HepG2 (cell line): ENCODE data around the gene BAG5. TPM values are rescaled to one million over a fixed set of nuclear protein-coding genes. Genes with fewer than 3 reads are reported as not detected.

Experiments used
- ATAC-seq: fragments of 200-7000 bp; cut with Tn5 transposase; 3 replicates; pipeline ENCODE4 v1.9.1; 2020; ENCODE audit warnings: mild to moderate bottlenecking, moderate library complexity
- BruUV-seq: library from RNA; stranded (reverse); fragments of 400-500 nt; replicated peaks from 2 replicates; lab custom pipeline; 2021; lab: Mats Ljungman, UMichigan
- CTCF ChIA-PET: fragments of 300-600 bp; formaldehyde crosslinking; extraction: SDS; loops from one replicate; lab custom pipeline; 2021; ENCODE audit warnings: low total read pairs, inconsistent platforms, low intra/inter-chr PET ratio; lab: Yijun Ruan, JAX
- POLR2A ChIA-PET: fragments of 350-600 bp; sonication (Branson Sonifier 250); formaldehyde crosslinking; loops from one replicate; lab custom pipeline; 2020; ENCODE audit warnings: antibody characterized with exemption, inconsistent platforms; lab: Yijun Ruan, JAX
- DNase-seq: peaks from one replicate; pipeline ENCODE4 v3.0.0-alpha.2; 2015; ENCODE audit warnings: low spot score
- FAIRE-seq: peaks from 3 replicates; lab custom pipeline; 2011; peaks lifted over from hg19 to GRCh38; lab: Jason Lieb, UNC
- H2AFZ ChIP-seq: one replicate; pipeline ENCODE4 v1.6.1; 2011; ENCODE audit warnings: low read length, inconsistent platforms
- H3K27ac ChIP-seq: fragments of 300-600 bp; 3 replicates; pipeline ENCODE4 v1.8.0; 2011; ENCODE audit warnings: mixed run types, mild to moderate bottlenecking, mixed read lengths, low read length, inconsistent platforms; ENCODE audit not compliant: insufficient read depth; ENCODE audit errors: extremely low read length
- H3K27me3 ChIP-seq, 2 experiments: fragments of 200-600 bp in 1 of 2; 2 replicates in 1 of 2; 3 replicates in 1 of 2; pipeline versions ENCODE4 v1.6.0 to v1.8.0; 2011; ENCODE audit warnings: low read length in 2 of 2, mild to moderate bottlenecking in 2 of 2, moderate library complexity in 2 of 2, inconsistent platforms in 1 of 2; ENCODE audit not compliant: insufficient read depth in 2 of 2, control insufficient read depth in 1 of 2
- H3K36me3 ChIP-seq, 2 experiments: fragments of 200-600 bp in 1 of 2; replicated peaks in 1 of 2; 2 replicates in 1 of 2; 3 replicates in 1 of 2; pipeline versions ENCODE4 v1.5.1 to v1.8.0; 2011; ENCODE audit warnings: low read length in 2 of 2, inconsistent platforms in 1 of 2; ENCODE audit not compliant: insufficient read depth in 2 of 2, control insufficient read depth in 1 of 2
- H3K4me1 ChIP-seq: 2 replicates; pipeline ENCODE4 v1.5.1; 2012; ENCODE audit warnings: low read length, inconsistent platforms; ENCODE audit not compliant: insufficient read depth
- H3K4me2 ChIP-seq: 2 replicates; pipeline ENCODE4 v1.6.0; 2011; ENCODE audit warnings: low read depth, low read length, inconsistent platforms
- H3K4me3 ChIP-seq, 3 experiments: fragments of 200-600 bp in 1 of 3; sonication (generic), shearing (Covaris generic) in 1 of 3; replicated peaks in 1 of 3; 2 replicates each; pipeline ENCODE4 v1.5.1; 2011 to 2016; ENCODE audit warnings: low read length in 3 of 3, inconsistent platforms in 2 of 3, low read depth in 2 of 3, mild to moderate bottlenecking in 2 of 3, control low read depth in 1 of 3, mixed read lengths in 1 of 3; ENCODE audit not compliant: insufficient read depth in 1 of 3
- H3K79me2 ChIP-seq: one replicate; pipeline ENCODE4 v1.6.1; 2011; ENCODE audit warnings: low read length, inconsistent platforms; ENCODE audit not compliant: insufficient read depth
- H3K9ac ChIP-seq: 2 replicates; pipeline ENCODE4 v1.6.0; 2011; ENCODE audit warnings: mild to moderate bottlenecking, low read depth, low read length, inconsistent platforms; ENCODE audit not compliant: insufficient read depth
- H3K9me3 ChIP-seq: 2 replicates; pipeline ENCODE4 v1.5.1; 2012; ENCODE audit warnings: mild to moderate bottlenecking, low read length
- H4K20me1 ChIP-seq: 2 replicates; pipeline ENCODE4 v1.6.0; 2011; ENCODE audit warnings: inconsistent platforms, mild to moderate bottlenecking, low read length, moderate library complexity; ENCODE audit not compliant: insufficient read depth
- AKAP8 ChIP-seq: sonication (generic); formaldehyde crosslinking; IDR thresholded peaks from 2 replicates; pipeline ENCODE4 v1.5.1; 2020; ENCODE audit warnings: mild to moderate bottlenecking, missing genetic modification reagents
- FOXM1 ChIP-seq: sonication (generic); formaldehyde crosslinking; IDR thresholded peaks from 2 replicates; pipeline ENCODE4 v1.5.0; 2020; ENCODE audit warnings: missing genetic modification reagents
- HNRNPLL ChIP-seq: fragments of 200-400 bp; formaldehyde crosslinking; IDR thresholded peaks from 2 replicates; pipeline ENCODE4 v1.6.1; 2017; ENCODE audit warnings: mild to moderate bottlenecking, low read depth, low read length; ENCODE audit not compliant: poor library complexity, severe bottlenecking
- HOXA5 ChIP-seq: sonication (generic); formaldehyde crosslinking; IDR thresholded peaks from 2 replicates; pipeline ENCODE4 v1.4.0; 2020; ENCODE audit warnings: missing genetic modification reagents
- MLLT10 ChIP-seq: sonication (generic); formaldehyde crosslinking; IDR thresholded peaks from 2 replicates; pipeline ENCODE4 v1.4.0; 2020; ENCODE audit warnings: missing genetic modification reagents
- NKX3-1 ChIP-seq: sonication (generic); formaldehyde crosslinking; IDR thresholded peaks from 2 replicates; pipeline ENCODE4 v1.5.0; 2020; ENCODE audit warnings: missing genetic modification reagents
- RFX3 ChIP-seq: IDR thresholded peaks from 2 replicates; pipeline ENCODE4 v1.6.1; 2016; ENCODE audit warnings: missing biosample characterization, missing genetic modification reagents
- SAP130 ChIP-seq: IDR thresholded peaks from 2 replicates; pipeline ENCODE4 v1.6.1; 2016; ENCODE audit warnings: low read depth
- SP5 ChIP-seq: IDR thresholded peaks from 2 replicates; pipeline ENCODE4 v1.6.1; 2016; ENCODE audit warnings: low read depth, borderline replicate concordance
- SRF ChIP-seq: IDR thresholded peaks from 2 replicates; pipeline ENCODE4 v1.6.1; 2011; ENCODE audit warnings: mild to moderate bottlenecking, low read depth, low read length, moderate library complexity
- ZNF317 ChIP-seq: sonication (generic); formaldehyde crosslinking; IDR thresholded peaks from 2 replicates; pipeline ENCODE4 v1.5.0; 2020; ENCODE audit warnings: mild to moderate bottlenecking, missing genetic modification reagents
- ZNF431 ChIP-seq: sonication (generic); formaldehyde crosslinking; IDR thresholded peaks from 2 replicates; pipeline ENCODE4 v1.9.0; 2022; ENCODE audit warnings: missing genetic modification reagents, low read depth, mild to moderate bottlenecking, borderline replicate concordance
- ZNF672 ChIP-seq: sonication (generic); formaldehyde crosslinking; IDR thresholded peaks from 2 replicates; pipeline ENCODE4 v1.8.1; 2022; ENCODE audit warnings: missing genetic modification reagents
- ZNF674 ChIP-seq: sonication (generic); formaldehyde crosslinking; IDR thresholded peaks from 2 replicates; pipeline ENCODE4 v1.5.0; 2020; ENCODE audit warnings: low read depth, mild to moderate bottlenecking, missing genetic modification reagents
- ZSCAN31 ChIP-seq: sonication (generic); formaldehyde crosslinking; IDR thresholded peaks from 2 replicates; pipeline ENCODE4 v1.5.0; 2020; ENCODE audit warnings: low read depth, mild to moderate bottlenecking, missing genetic modification reagents
- WGBS: methylation state at CpG from one replicate; pipeline ENCODE4 v1.1.6; 2017; ENCODE audit warnings: low lambda C conversion rate; 5-methylcytosine and 5-hydroxymethylcytosine counted together
- in situ Hi-C: cut with HindIII; loops from 2 replicates; pipeline ENCODE4 v1.10.0; 2017; ENCODE audit warnings: low pct_unique_long_range_greater_than_20kb; ENCODE audit not compliant: extremely low pct_ligation_motif_present
- intact Hi-C: fragments of 100-400 bp; cut with micrococcal nuclease; formaldehyde crosslinking; loops from one replicate; pipeline ENCODE4 v1.10.0; 2022; ENCODE audit not compliant: unreplicated experiment
- polyA plus RNA-seq, 8 experiments: library from polyadenylated mRNA; depleted of rRNA in 3 of 8; stranded (reverse) in 7 of 8; unstranded in 1 of 8; fragments of >200 nt; fragmentation: Illumina TruSeq in 4 of 8; extraction: Trizol in 4 of 8; gene quantifications; 2 replicates each; pipeline versions ENCODE4 v1.2.1 to v1.2.3, GENCODE V29; 2011 to 2016; ENCODE audit warnings: low read depth in 4 of 8, missing spikeins in 1 of 8, mixed read lengths in 1 of 8; ENCODE audit not compliant: insufficient read depth in 1 of 8
- total RNA-seq, 5 experiments: library from RNA; depleted of rRNA; stranded (reverse); fragments of >200 nt; fragmentation: Illumina TruSeq; extraction: Trizol; gene quantifications; 2 replicates each; pipeline ENCODE4 v1.2.3, GENCODE V29; 2016; ENCODE audit warnings: low read depth in 1 of 5
- TF ChIP-seq, protein P1 (sequence below): sonication (generic); formaldehyde crosslinking; IDR thresholded peaks from 2 replicates; pipeline ENCODE4 v1.5.1; 2020; ENCODE audit warnings: mild to moderate bottlenecking, missing genetic modification reagents, moderate library complexity
- TF ChIP-seq, protein P2 (sequence below): sonication (generic); formaldehyde crosslinking; IDR thresholded peaks from 2 replicates; pipeline ENCODE4 v1.4.0; 2020; ENCODE audit warnings: missing genetic modification reagents

The BAG5 gene
- total and polyA plus RNA-seq, 2 of the 13 experiments (the other 11 are each of a cell fraction or from before 2014, with no cell fraction given): 3.5 to 21.0 TPM

DNA sequence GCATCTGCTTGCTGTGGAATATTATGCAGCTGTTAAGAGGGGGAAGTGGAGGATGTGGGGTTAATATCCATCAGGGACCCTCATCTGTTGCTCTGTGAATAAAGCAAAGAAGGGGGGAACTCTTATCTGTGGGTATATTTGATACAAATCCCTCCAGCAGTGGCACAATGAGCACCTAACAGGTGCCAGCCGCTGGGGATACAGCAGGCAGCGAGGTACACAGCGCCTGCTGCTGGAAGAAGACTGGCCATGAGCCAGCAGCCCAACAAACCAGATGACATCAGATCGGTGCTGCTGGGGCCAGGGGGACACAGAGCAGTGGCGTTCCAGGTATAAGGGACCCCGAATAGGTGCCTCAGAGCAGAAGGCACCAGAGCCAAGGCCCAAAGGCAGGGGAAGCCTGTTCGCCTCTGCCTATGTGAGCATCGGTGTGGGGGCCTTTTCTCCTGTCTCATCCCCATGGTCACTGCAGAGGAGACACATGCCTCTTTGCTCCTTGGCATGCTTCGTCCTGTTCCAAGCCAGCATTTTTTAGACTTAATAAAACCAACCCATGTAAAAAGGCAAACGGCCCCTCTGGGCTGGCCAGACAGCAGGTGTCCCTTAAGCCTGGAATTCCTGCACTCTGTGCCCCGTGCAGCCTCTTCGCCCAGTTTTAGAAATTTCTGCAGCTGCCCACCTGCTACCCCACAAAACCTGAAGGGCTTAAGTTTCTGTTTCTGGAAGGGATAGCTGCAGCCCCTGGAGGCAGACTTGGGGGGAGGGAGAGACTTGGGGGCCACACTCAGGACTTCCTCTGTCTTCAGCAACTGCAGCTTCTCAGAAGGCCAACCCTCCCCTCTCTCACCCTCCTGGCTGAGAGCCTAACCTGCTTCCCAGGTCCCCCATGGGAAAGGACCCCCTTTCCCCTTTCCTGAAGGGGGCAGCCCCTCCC is 38.2 kb downstream of the BAG5 start (continued):
- TF ChIP-seq, protein P1, sequence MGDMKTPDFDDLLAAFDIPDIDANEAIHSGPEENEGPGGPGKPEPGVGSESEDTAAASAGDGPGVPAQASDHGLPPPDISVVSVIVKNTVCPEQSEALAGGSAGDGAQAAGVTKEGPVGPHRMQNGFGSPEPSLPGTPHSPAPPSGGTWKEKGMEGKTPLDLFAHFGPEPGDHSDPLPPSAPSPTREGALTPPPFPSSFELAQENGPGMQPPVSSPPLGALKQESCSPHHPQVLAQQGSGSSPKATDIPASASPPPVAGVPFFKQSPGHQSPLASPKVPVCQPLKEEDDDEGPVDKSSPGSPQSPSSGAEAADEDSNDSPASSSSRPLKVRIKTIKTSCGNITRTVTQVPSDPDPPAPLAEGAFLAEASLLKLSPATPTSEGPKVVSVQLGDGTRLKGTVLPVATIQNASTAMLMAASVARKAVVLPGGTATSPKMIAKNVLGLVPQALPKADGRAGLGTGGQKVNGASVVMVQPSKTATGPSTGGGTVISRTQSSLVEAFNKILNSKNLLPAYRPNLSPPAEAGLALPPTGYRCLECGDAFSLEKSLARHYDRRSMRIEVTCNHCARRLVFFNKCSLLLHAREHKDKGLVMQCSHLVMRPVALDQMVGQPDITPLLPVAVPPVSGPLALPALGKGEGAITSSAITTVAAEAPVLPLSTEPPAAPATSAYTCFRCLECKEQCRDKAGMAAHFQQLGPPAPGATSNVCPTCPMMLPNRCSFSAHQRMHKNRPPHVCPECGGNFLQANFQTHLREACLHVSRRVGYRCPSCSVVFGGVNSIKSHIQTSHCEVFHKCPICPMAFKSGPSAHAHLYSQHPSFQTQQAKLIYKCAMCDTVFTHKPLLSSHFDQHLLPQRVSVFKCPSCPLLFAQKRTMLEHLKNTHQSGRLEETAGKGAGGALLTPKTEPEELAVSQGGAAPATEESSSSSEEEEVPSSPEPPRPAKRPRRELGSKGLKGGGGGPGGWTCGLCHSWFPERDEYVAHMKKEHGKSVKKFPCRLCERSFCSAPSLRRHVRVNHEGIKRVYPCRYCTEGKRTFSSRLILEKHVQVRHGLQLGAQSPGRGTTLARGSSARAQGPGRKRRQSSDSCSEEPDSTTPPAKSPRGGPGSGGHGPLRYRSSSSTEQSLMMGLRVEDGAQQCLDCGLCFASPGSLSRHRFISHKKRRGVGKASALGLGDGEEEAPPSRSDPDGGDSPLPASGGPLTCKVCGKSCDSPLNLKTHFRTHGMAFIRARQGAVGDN (CRISPR knock-in tag): peak; percentile 71
- TF ChIP-seq ZNF431 (CRISPR knock-in tag): no peak
- TF ChIP-seq AKAP8: 0 out of 2 replicates have a peak, but pooled peaks have one; percentile 12

DNA sequence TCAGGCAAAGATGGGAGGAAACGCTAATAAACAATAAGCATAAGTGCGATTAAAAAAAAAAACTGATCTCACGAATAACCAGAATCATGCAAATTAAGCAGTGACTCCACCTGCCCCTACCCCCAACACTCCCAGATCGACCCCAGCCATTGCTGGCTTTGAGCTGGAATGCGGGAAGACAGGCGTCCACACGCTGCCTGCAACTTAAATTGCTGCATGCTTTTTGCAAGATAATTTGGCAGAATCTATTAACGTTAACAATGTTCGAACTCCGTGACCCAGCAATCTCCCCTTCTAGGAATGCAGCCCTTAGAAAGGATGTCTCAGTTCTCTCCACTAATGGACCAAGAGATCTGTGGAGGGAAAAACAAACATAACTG is 38.9 kb downstream of the BAG5 start:
- Histone ChIP-seq H3K9ac (no peak overlapping the region), H3K27ac (no peak overlapping the region), H3K36me3 (peaks cover 0 to 10% of the 10 kb centered on the region in 2 experiments; a peak in 3 of 5 replicates), H3K27me3 (no peaks in the 10 kb centered on the region), H3K4me3 (no peak overlapping the region), H4K20me1 (no peaks in the 10 kb centered on the region), H3K4me1 (peaks cover 64% of the 10 kb centered on the region), H3K79me2 (peaks cover 12% of the 10 kb centered on the region), H3K4me2 (no peak overlapping the region), H3K9me3 (no peaks in the 10 kb centered on the region), H2AFZ (no peak overlapping the region)
- DNase-seq (no peak), ATAC-seq (no peak), FAIRE-seq (no peak)
- BruUV-seq: no TSS peak
- CTCF ChIA-PET: no interaction called here
- 93% methylated on average over 10 of the region's 10 CpGs for WGBS
- in situ Hi-C loops (no loop called here), intact Hi-C loops (no loop called here)
- POLR2A ChIA-PET: interaction anchor here (1.6 kb wide), 1 partner anchor 19 kb away, joined by 3 read pairs; no protein-coding TSS in a partner anchor
- TF ChIP-seq ZSCAN31 (CRISPR knock-in tag) (no peak), ZNF674 (CRISPR knock-in tag) (no peak), ZNF672 (no peak), FOXM1 (no peak), RFX3 (CRISPR knock-in tag) (no peak), SP5 (no peak), HNRNPLL (no peak), MLLT10 (CRISPR knock-in tag) (no peak), HOXA5 (CRISPR knock-in tag) (no peak), SAP130 (no peak), SRF (no peak), NKX3-1 (no peak), ZNF317 (CRISPR knock-in tag) (no peak)
- TF ChIP-seq, protein P2, sequence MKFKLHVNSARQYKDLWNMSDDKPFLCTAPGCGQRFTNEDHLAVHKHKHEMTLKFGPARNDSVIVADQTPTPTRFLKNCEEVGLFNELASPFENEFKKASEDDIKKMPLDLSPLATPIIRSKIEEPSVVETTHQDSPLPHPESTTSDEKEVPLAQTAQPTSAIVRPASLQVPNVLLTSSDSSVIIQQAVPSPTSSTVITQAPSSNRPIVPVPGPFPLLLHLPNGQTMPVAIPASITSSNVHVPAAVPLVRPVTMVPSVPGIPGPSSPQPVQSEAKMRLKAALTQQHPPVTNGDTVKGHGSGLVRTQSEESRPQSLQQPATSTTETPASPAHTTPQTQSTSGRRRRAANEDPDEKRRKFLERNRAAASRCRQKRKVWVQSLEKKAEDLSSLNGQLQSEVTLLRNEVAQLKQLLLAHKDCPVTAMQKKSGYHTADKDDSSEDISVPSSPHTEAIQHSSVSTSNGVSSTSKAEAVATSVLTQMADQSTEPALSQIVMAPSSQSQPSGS: no peak
